ENCODE results near the gene PSMC3.

GRCh38 chr11:47375020-47375419, 51.2 kb downstream of the PSMC3 start:
- TF ChIP-seq DR1 (CRISPR knock-in tag; IDR thresholded peaks at IDR 0.05) (no peak), ARID3A (IDR thresholded peaks at IDR 0.05; ENCODE audit: low read depth, low read length) (no peak)
